OCI-LY1 (cell line): Measurements from ENCODE around the gene MARCOL.

Experiments used
- H2AFZ ChIP-seq: fragments of 200-600 bp; sonication (generic), shearing (Covaris generic); 2 replicates; pipeline ENCODE4 v1.6.0; 2014; ENCODE audit warnings: antibody characterized with exemption, mild to moderate bottlenecking, low read length
- H3F3A ChIP-seq: fragments of 200-600 bp; sonication (generic), shearing (Covaris generic); 2 replicates; pipeline ENCODE4 v1.6.0; 2014; ENCODE audit warnings: mild to moderate bottlenecking, antibody characterized with exemption, low read length, moderate library complexity; ENCODE audit not compliant: insufficient read depth
- H3K27ac ChIP-seq: fragments of 200-600 bp; sonication (generic); 2 replicates; pipeline ENCODE4 v1.5.1; 2014; ENCODE audit warnings: low read length, mixed run types, mild to moderate bottlenecking, low read depth; ENCODE audit not compliant: poor library complexity, severe bottlenecking
- H3K27me3 ChIP-seq: fragments of 200-600 bp; sonication (generic); 2 replicates; pipeline ENCODE4 v1.6.0; 2014; ENCODE audit warnings: antibody characterized with exemption, mild to moderate bottlenecking, low read length, moderate library complexity; ENCODE audit not compliant: insufficient read depth
- H3K36me3 ChIP-seq: fragments of 200-600 bp; sonication (generic); 2 replicates; pipeline ENCODE4 v1.6.1; 2014; ENCODE audit warnings: mild to moderate bottlenecking, antibody characterized with exemption, low read length, moderate library complexity, mixed read lengths; ENCODE audit not compliant: insufficient read depth
- H3K4me1 ChIP-seq: fragments of 200-600 bp; sonication (generic); 2 replicates; pipeline ENCODE4 v1.5.1; 2014; ENCODE audit warnings: mild to moderate bottlenecking, low read length, moderate library complexity; ENCODE audit not compliant: insufficient read depth, severe bottlenecking
- H3K4me2 ChIP-seq: fragments of 200-600 bp; sonication (generic), shearing (Covaris generic); 2 replicates; pipeline ENCODE4 v1.6.1; 2014; ENCODE audit warnings: low read length
- H3K4me3 ChIP-seq: fragments of 200-600 bp; sonication (generic); 2 replicates; pipeline ENCODE4 v1.5.1; 2014; ENCODE audit warnings: low read length, low read depth, mild to moderate bottlenecking, mixed read lengths; ENCODE audit not compliant: poor library complexity, severe bottlenecking
- H3K79me2 ChIP-seq: fragments of 200-600 bp; shearing (Covaris generic); 2 replicates; pipeline ENCODE4 v1.6.1; 2016; ENCODE audit warnings: mixed run types, low read length, mixed read lengths; ENCODE audit not compliant: insufficient read depth
- H3K9ac ChIP-seq: fragments of 200-600 bp; sonication (generic), shearing (Covaris generic); 2 replicates; pipeline ENCODE4 v1.6.1; 2014; ENCODE audit warnings: mild to moderate bottlenecking, low read length, mixed read lengths
- H3K9me2 ChIP-seq: fragments of 200-600 bp; sonication (generic), shearing (Covaris generic); 2 replicates; pipeline ENCODE4 v1.6.1; 2014; ENCODE audit warnings: low read depth, mild to moderate bottlenecking, low read length, mixed read lengths
- H3K9me3 ChIP-seq: fragments of 200-600 bp; shearing (Covaris generic); 2 replicates; pipeline ENCODE4 v1.6.1; 2014; ENCODE audit warnings: low read length, mixed read lengths
- H4K20me1 ChIP-seq: fragments of 200-600 bp; sonication (generic), shearing (Covaris generic); 2 replicates; pipeline ENCODE4 v1.6.0; 2016; ENCODE audit warnings: mild to moderate bottlenecking, low read length; ENCODE audit not compliant: insufficient read depth
- EZH2 ChIP-seq: fragments of 200-600 bp; sonication (generic), shearing (Covaris generic); IDR thresholded peaks from 2 replicates; pipeline ENCODE4 v1.8.0; 2017; ENCODE audit warnings: borderline replicate concordance, mixed run types, mild to moderate bottlenecking, antibody characterized with exemption, low read length, moderate library complexity, mixed read lengths
- TF ChIP-seq, protein P1 (sequence below): fragments of 200-600 bp; sonication (generic), shearing (Covaris generic); IDR thresholded peaks from 2 replicates; pipeline ENCODE4 v1.5.1; 2017; ENCODE audit warnings: mild to moderate bottlenecking, antibody characterized with exemption, low read length, moderate library complexity, mixed read lengths

The MARCOL gene

DNA sequence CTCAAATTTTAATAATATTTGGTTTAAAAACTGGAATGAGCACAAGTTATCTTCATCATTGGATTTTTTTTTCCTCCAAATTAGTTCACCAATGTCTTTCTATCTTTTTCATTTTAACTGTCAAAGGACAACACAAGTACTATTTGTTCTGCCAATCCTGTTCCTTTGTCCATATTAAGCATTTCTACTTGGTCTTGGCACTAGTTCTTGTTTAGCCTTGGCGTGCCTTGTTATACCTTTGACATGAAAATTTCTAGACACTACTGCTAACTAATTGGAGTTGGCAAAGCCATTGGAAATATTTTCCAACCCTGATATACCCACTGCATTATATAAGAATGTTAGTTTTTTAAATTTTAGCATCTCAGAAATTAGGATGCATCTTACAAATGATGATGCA, 31.7 kb upstream of the MARCOL start:
- H3K9ac ChIP-seq: no peak overlapping the region

DNA sequence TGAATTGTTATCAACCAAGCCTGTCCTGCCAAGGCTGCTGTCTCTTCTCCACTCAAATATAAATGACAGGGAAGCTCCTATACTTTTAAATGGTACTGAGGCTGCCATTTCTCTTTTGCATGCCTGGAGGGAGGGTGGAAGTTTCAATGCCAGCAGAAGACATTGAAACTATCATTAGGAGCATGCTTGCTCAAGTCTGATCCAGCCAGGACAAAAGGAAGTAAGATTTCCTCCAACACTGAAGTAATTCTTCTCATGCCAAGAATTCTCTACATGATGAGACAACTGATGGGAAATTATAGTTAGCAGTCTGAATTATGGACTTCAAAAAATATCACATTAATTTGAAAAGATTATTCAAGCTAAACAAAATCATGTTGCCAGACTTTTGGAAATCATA, 30.1 kb upstream of the MARCOL start:
- H3K4me3 ChIP-seq: no peak overlapping the region
- H2AFZ ChIP-seq: no peak overlapping the region
- H3K4me1 ChIP-seq: no peaks in the 10 kb centered on the region
- no peaks in the 10 kb centered on the region for H3K9me2 ChIP-seq
- H3K36me3 ChIP-seq: no peaks in the 10 kb centered on the region
- H3K27ac ChIP-seq: no peak overlapping the region
- H3K27me3 ChIP-seq: no peaks in the 10 kb centered on the region
- no peaks in the 10 kb centered on the region for H4K20me1 ChIP-seq
- TF ChIP-seq, protein P1, sequence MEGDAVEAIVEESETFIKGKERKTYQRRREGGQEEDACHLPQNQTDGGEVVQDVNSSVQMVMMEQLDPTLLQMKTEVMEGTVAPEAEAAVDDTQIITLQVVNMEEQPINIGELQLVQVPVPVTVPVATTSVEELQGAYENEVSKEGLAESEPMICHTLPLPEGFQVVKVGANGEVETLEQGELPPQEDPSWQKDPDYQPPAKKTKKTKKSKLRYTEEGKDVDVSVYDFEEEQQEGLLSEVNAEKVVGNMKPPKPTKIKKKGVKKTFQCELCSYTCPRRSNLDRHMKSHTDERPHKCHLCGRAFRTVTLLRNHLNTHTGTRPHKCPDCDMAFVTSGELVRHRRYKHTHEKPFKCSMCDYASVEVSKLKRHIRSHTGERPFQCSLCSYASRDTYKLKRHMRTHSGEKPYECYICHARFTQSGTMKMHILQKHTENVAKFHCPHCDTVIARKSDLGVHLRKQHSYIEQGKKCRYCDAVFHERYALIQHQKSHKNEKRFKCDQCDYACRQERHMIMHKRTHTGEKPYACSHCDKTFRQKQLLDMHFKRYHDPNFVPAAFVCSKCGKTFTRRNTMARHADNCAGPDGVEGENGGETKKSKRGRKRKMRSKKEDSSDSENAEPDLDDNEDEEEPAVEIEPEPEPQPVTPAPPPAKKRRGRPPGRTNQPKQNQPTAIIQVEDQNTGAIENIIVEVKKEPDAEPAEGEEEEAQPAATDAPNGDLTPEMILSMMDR: no peak
- TF ChIP-seq EZH2: no peak
- no peak overlapping the region for H3K9ac ChIP-seq
- H3K9me3 ChIP-seq: no peaks in the 10 kb centered on the region
- no peaks in the 10 kb centered on the region for H3F3A ChIP-seq
- H3K79me2 ChIP-seq: no peaks in the 10 kb centered on the region
- no peak overlapping the region for H3K4me2 ChIP-seq

More for the DNA sequence above, 31.7 kb upstream of the MARCOL start:
- H3K4me2 ChIP-seq: no peak overlapping the region
- no peak overlapping the region for H3K27ac ChIP-seq
- H3K4me3 ChIP-seq: no peak overlapping the region
- no peaks in the 10 kb centered on the region for H3K27me3 ChIP-seq
- no peaks in the 10 kb centered on the region for H3K79me2 ChIP-seq
- H3F3A ChIP-seq: no peaks in the 10 kb centered on the region
- no peaks in the 10 kb centered on the region for H4K20me1 ChIP-seq
- no peaks in the 10 kb centered on the region for H3K9me2 ChIP-seq
- TF ChIP-seq EZH2: no peak
- TF ChIP-seq, protein P1: no peak
- H3K4me1 ChIP-seq: no peaks in the 10 kb centered on the region
- no peaks in the 10 kb centered on the region for H3K36me3 ChIP-seq
- no peak overlapping the region for H2AFZ ChIP-seq
- H3K9me3 ChIP-seq: no peaks in the 10 kb centered on the region

DNA sequence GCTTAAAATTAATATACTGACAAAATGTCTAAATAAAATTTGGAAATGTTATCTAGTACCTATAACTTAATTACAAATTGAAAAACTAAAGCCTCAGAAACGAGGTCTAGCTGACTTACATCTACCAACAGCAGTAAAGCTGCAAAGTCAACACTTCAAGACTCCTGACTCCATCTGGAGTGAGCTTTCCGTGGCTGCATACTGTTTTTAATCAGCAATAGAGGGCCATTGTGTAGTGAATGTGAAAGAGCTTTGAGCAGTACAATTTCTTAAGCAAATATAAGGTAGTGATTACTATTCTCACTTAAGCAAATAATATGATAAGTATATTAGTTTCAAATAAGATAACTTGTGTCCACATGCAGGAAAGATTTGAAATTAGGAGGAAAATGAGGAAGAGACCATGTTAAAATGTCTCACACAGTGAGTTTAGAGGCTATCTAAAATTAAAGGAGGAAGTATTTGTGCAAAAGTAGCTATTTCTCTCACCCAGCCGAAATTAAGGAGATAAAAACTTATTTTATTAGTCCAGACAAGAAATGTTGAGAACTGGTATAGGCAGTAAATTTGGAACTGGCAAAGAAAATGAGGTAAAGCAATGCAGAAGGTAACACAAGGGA, 29.1 kb upstream of the MARCOL start:
- TF ChIP-seq, protein P1: no peak
- TF ChIP-seq EZH2: no peak
- no peaks in the 10 kb centered on the region for H3K36me3 ChIP-seq
- no peaks in the 10 kb centered on the region for H3K9me3 ChIP-seq
- H3K4me2 ChIP-seq: no peak overlapping the region
- no peak overlapping the region for H2AFZ ChIP-seq
- H3F3A ChIP-seq: no peaks in the 10 kb centered on the region
- H3K79me2 ChIP-seq: no peaks in the 10 kb centered on the region
- H4K20me1 ChIP-seq: no peaks in the 10 kb centered on the region
- no peaks in the 10 kb centered on the region for H3K4me1 ChIP-seq
- H3K9me2 ChIP-seq: no peaks in the 10 kb centered on the region
- no peak overlapping the region for H3K27ac ChIP-seq
- no peaks in the 10 kb centered on the region for H3K27me3 ChIP-seq
- no peak overlapping the region for H3K4me3 ChIP-seq
- no peak overlapping the region for H3K9ac ChIP-seq
